SK-N-SH (cell line): ENCODE results near the gene CNBP. TPM values are rescaled to one million over a fixed set of nuclear protein-coding genes. Genes with fewer than 3 reads are reported as not detected.
"Not testable (repeated sequence)": the region's sequence is repeated elsewhere in the genome, so short reads cannot be mapped to it uniquely, and the experiment has no call there.

Experiments used
- CTCF ChIA-PET: fragments of 300-600, 350-600 bp; formaldehyde crosslinking; extraction: SDS; loops from one replicate; lab custom pipeline; 2021; lab: Yijun Ruan, JAX
- POLR2A ChIA-PET: fragments of 350-600 bp; sonication (Branson Sonifier 250); formaldehyde crosslinking; extraction: SDS; loops from one replicate; lab custom pipeline; 2020; ENCODE audit warnings: antibody characterized with exemption, inconsistent platforms; lab: Yijun Ruan, JAX
- DNase-seq: peaks from one replicate; pipeline ENCODE4 v3.0.0; 2012
- H2AFZ ChIP-seq: fragments of 200-600 bp; sonication (generic); 2 replicates; pipeline ENCODE4 v1.8.1; 2016; ENCODE audit warnings: antibody characterized with exemption, mild to moderate bottlenecking, low read depth
- H3F3A ChIP-seq: fragments of 200-600 bp; sonication (generic); replicated peaks from 2 replicates; pipeline ENCODE3; 2016; ENCODE audit warnings: antibody characterized with exemption, mild to moderate bottlenecking; ENCODE audit not compliant: insufficient read depth
- H3K27ac ChIP-seq, 2 experiments: fragments of 200-500 bp in 1 of 2; fragments of 200-600 bp in 1 of 2; sonication (Bioruptor generic) in 1 of 2; sonication (generic), shearing (Covaris generic) in 1 of 2; 2 replicates each; pipeline versions ENCODE4 v1.5.1 to v1.6.1; 2014 to 2016; ENCODE audit warnings: low read depth in 2 of 2, inconsistent platforms in 1 of 2, low read length in 1 of 2, mild to moderate bottlenecking in 1 of 2, mixed read lengths in 1 of 2
- H3K27me3 ChIP-seq: fragments of 200-600 bp; sonication (generic), shearing (Covaris generic); 2 replicates; pipeline ENCODE4 v1.6.1; 2016; ENCODE audit warnings: mixed run types; ENCODE audit not compliant: insufficient read depth
- H3K36me3 ChIP-seq, 2 experiments: fragments of 200-500 bp in 1 of 2; fragments of 200-600 bp in 1 of 2; sonication (Bioruptor generic) in 1 of 2; sonication (generic) in 1 of 2; replicated peaks in 1 of 2; 2 replicates each; pipeline versions ENCODE3 to v1.5.1; 2014 to 2016; ENCODE audit warnings: low read length in 1 of 2, mild to moderate bottlenecking in 1 of 2; ENCODE audit not compliant: insufficient read depth in 2 of 2, control insufficient read depth in 1 of 2
- H3K4me1 ChIP-seq, 2 experiments: fragments of 200-500 bp in 1 of 2; fragments of 200-600 bp in 1 of 2; sonication (Bioruptor generic) in 1 of 2; sonication (generic), shearing (Covaris generic) in 1 of 2; 2 replicates each; pipeline versions ENCODE4 v1.5.1 to v1.6.1; 2014 to 2016; ENCODE audit warnings: low read depth in 1 of 2, low read length in 1 of 2, mixed run types in 1 of 2; ENCODE audit not compliant: insufficient read depth in 2 of 2, control insufficient read depth in 1 of 2
- H3K4me2 ChIP-seq: fragments of 200-600 bp; sonication (generic), shearing (Covaris generic); 2 replicates; pipeline ENCODE4 v1.6.1; 2017; ENCODE audit warnings: mixed run types
- H3K4me3 ChIP-seq, 2 experiments: fragments of 200-500 bp in 1 of 2; fragments of 200-600 bp in 1 of 2; sonication (Bioruptor generic) in 1 of 2; sonication (generic), shearing (Covaris generic) in 1 of 2; 2 replicates each; pipeline versions ENCODE4 v1.5.1 to v1.8.1; 2014 to 2016; ENCODE audit warnings: low read depth in 2 of 2, inconsistent platforms in 1 of 2, low read length in 1 of 2, mild to moderate bottlenecking in 1 of 2, mixed read lengths in 1 of 2, moderate library complexity in 1 of 2
- H3K79me2 ChIP-seq: fragments of 200-600 bp; sonication (generic); 2 replicates; pipeline ENCODE4 v1.8.1; 2017; ENCODE audit warnings: mild to moderate bottlenecking; ENCODE audit not compliant: insufficient read depth
- H3K9ac ChIP-seq: fragments of 200-600 bp; sonication (generic); 2 replicates; pipeline ENCODE4 v1.6.1; 2017; ENCODE audit warnings: mixed run types
- H3K9me2 ChIP-seq: fragments of 200-600 bp; sonication (generic); 2 replicates; pipeline ENCODE4 v1.6.1; 2017; ENCODE audit warnings: mixed run types
- H3K9me3 ChIP-seq: fragments of 200-600 bp; sonication (generic); 2 replicates; pipeline ENCODE4 v1.6.1; 2017; ENCODE audit warnings: mixed run types, mild to moderate bottlenecking, moderate library complexity
- H4K20me1 ChIP-seq: fragments of 200-600 bp; sonication (generic); 2 replicates; pipeline ENCODE4 v1.6.1; 2017; ENCODE audit warnings: mild to moderate bottlenecking, mixed run types; ENCODE audit not compliant: insufficient read depth
- EZH2phosphoT487 ChIP-seq: fragments of 200-600 bp; sonication (generic); IDR thresholded peaks from 2 replicates; pipeline ENCODE4 v1.6.1; 2017; ENCODE audit warnings: low read depth, mixed run types, mild to moderate bottlenecking, antibody characterized with exemption, moderate library complexity, borderline replicate concordance
- GABPA ChIP-seq: IDR thresholded peaks from 2 replicates; pipeline ENCODE4 v1.4.0; 2012; ENCODE audit warnings: low read depth, mild to moderate bottlenecking
- MEF2A ChIP-seq: IDR thresholded peaks from 2 replicates; pipeline ENCODE4 v1.4.0; 2012; ENCODE audit warnings: low read depth, borderline replicate concordance
- NRF1 ChIP-seq: IDR thresholded peaks from 2 replicates; pipeline ENCODE4 v1.6.1; 2012; ENCODE audit warnings: low read depth, mild to moderate bottlenecking, low read length
- RXRA ChIP-seq: IDR thresholded peaks from 2 replicates; pipeline ENCODE4 v1.4.0; 2012; ENCODE audit warnings: low read depth, mild to moderate bottlenecking, borderline replicate concordance
- SMC3 ChIP-seq: IDR thresholded peaks from 2 replicates; pipeline ENCODE4 v1.6.1; 2012; ENCODE audit warnings: low read depth, low read length, improper control_type of control experiment
- TAF1 ChIP-seq: IDR thresholded peaks from 2 replicates; pipeline ENCODE4 v1.6.1; 2012; ENCODE audit warnings: low read depth, mild to moderate bottlenecking, low read length, moderate library complexity, borderline replicate concordance
- TCF12 ChIP-seq: IDR thresholded peaks from 2 replicates; pipeline ENCODE4 v1.4.0; 2012
- WGBS: methylation state at CpG from one replicate; pipeline ENCODE4 v1.1.6; 2017; ENCODE audit warnings: low lambda C conversion rate; 5-methylcytosine and 5-hydroxymethylcytosine counted together
- polyA plus RNA-seq, 3 experiments: library from polyadenylated mRNA; depleted of rRNA; stranded (reverse); fragments of >200 nt; gene quantifications; 2 replicates each; pipeline ENCODE4 v1.2.3, GENCODE V29; 2012
- TF ChIP-seq, protein P1 (sequence below): IDR thresholded peaks from 2 replicates; pipeline ENCODE4 v1.6.1; 2012; ENCODE audit warnings: mild to moderate bottlenecking, low read depth, low read length, moderate library complexity
- TF ChIP-seq, protein P2 (sequence below): fragments of 150-350 bp; IDR thresholded peaks from 2 replicates; pipeline ENCODE4 v1.6.1; 2016; ENCODE audit warnings: mild to moderate bottlenecking, low read depth, low read length
- TF ChIP-seq, protein P3 (sequence below): IDR thresholded peaks from 2 replicates; pipeline ENCODE4 v1.4.0; 2012; ENCODE audit warnings: low read depth
- TF ChIP-seq, protein P4 (sequence below): fragments of 200-600 bp; sonication (generic); IDR thresholded peaks from 2 replicates; pipeline ENCODE4 v1.6.1; 2017; ENCODE audit warnings: antibody characterized with exemption, mild to moderate bottlenecking, moderate library complexity

The CNBP gene
- polyA plus RNA-seq, 1 of the 3 experiments (the other 2 are of a cell fraction) = 240 TPM

DNA sequence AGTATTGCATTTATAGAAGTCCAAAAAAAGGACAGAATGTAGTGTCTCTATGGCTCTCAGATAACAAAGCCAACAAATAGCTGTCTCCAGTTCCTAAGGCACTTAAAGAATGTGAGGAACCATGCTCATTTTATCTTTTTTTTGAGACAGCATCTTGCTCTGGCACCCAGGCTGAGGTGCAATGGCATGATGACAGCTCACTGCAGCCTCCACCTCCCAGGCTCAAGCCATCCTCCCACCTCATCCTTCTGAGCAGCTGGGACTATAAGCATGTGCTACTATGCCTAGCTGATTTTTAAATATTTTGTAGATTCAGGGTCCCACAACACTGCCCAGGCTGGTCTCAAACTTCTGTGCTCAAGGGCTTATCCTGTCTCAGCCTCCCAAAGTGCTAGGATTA, 38.9 kb downstream of the CNBP start:
- H2AFZ ChIP-seq = no peak overlapping the region
- ChIA-PET CTCF (interaction anchor here (1.1 to 2.9 kb wide), 3 partner anchors 12 to 101 kb away, joined by 3 to 11 read pairs (median 10); no protein-coding TSS in a partner anchor), POLR2A (interaction anchor here (0.7 kb wide), 1 partner anchor 31 kb away, joined by 3 read pairs; no protein-coding TSS in a partner anchor)
- H4K20me1 ChIP-seq = no peaks in the 10 kb centered on the region
- no peak overlapping the region for H3K9ac ChIP-seq
- no peaks in the 10 kb centered on the region for H3K9me2 ChIP-seq
- no peaks in the 10 kb centered on the region for H3K4me1 ChIP-seq
- H3F3A ChIP-seq = no peaks in the 10 kb centered on the region
- H3K4me2 ChIP-seq = no peak overlapping the region
- no peak overlapping the region for H3K4me3 ChIP-seq
- DNase-seq = no peak
- TF ChIP-seq RXRA = no peak
- TF ChIP-seq EZH2phosphoT487 = no peak
- TF ChIP-seq, protein P1, sequence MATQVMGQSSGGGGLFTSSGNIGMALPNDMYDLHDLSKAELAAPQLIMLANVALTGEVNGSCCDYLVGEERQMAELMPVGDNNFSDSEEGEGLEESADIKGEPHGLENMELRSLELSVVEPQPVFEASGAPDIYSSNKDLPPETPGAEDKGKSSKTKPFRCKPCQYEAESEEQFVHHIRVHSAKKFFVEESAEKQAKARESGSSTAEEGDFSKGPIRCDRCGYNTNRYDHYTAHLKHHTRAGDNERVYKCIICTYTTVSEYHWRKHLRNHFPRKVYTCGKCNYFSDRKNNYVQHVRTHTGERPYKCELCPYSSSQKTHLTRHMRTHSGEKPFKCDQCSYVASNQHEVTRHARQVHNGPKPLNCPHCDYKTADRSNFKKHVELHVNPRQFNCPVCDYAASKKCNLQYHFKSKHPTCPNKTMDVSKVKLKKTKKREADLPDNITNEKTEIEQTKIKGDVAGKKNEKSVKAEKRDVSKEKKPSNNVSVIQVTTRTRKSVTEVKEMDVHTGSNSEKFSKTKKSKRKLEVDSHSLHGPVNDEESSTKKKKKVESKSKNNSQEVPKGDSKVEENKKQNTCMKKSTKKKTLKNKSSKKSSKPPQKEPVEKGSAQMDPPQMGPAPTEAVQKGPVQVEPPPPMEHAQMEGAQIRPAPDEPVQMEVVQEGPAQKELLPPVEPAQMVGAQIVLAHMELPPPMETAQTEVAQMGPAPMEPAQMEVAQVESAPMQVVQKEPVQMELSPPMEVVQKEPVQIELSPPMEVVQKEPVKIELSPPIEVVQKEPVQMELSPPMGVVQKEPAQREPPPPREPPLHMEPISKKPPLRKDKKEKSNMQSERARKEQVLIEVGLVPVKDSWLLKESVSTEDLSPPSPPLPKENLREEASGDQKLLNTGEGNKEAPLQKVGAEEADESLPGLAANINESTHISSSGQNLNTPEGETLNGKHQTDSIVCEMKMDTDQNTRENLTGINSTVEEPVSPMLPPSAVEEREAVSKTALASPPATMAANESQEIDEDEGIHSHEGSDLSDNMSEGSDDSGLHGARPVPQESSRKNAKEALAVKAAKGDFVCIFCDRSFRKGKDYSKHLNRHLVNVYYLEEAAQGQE = no peak
- TF ChIP-seq, protein P2, sequence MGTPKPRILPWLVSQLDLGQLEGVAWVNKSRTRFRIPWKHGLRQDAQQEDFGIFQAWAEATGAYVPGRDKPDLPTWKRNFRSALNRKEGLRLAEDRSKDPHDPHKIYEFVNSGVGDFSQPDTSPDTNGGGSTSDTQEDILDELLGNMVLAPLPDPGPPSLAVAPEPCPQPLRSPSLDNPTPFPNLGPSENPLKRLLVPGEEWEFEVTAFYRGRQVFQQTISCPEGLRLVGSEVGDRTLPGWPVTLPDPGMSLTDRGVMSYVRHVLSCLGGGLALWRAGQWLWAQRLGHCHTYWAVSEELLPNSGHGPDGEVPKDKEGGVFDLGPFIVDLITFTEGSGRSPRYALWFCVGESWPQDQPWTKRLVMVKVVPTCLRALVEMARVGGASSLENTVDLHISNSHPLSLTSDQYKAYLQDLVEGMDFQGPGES = no peak
- no peak for TF ChIP-seq MEF2A
- TF ChIP-seq, protein P3, sequence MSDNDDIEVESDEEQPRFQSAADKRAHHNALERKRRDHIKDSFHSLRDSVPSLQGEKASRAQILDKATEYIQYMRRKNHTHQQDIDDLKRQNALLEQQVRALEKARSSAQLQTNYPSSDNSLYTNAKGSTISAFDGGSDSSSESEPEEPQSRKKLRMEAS = no peak
- no peak for TF ChIP-seq NRF1
- TF ChIP-seq TAF1 = no peak
- no peak for TF ChIP-seq TCF12
- TF ChIP-seq GABPA = no peak
- TF ChIP-seq, protein P4, sequence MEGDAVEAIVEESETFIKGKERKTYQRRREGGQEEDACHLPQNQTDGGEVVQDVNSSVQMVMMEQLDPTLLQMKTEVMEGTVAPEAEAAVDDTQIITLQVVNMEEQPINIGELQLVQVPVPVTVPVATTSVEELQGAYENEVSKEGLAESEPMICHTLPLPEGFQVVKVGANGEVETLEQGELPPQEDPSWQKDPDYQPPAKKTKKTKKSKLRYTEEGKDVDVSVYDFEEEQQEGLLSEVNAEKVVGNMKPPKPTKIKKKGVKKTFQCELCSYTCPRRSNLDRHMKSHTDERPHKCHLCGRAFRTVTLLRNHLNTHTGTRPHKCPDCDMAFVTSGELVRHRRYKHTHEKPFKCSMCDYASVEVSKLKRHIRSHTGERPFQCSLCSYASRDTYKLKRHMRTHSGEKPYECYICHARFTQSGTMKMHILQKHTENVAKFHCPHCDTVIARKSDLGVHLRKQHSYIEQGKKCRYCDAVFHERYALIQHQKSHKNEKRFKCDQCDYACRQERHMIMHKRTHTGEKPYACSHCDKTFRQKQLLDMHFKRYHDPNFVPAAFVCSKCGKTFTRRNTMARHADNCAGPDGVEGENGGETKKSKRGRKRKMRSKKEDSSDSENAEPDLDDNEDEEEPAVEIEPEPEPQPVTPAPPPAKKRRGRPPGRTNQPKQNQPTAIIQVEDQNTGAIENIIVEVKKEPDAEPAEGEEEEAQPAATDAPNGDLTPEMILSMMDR = no peak
- no peak for TF ChIP-seq SMC3
- H3K27ac ChIP-seq = no peak overlapping the region
- no peaks in the 10 kb centered on the region for H3K27me3 ChIP-seq
- H3K79me2 ChIP-seq = no peaks in the 10 kb centered on the region
- H3K9me3 ChIP-seq = no peaks in the 10 kb centered on the region
- peaks cover 22 to 48% of the 10 kb centered on the region in 2 experiments for H3K36me3 ChIP-seq

DNA sequence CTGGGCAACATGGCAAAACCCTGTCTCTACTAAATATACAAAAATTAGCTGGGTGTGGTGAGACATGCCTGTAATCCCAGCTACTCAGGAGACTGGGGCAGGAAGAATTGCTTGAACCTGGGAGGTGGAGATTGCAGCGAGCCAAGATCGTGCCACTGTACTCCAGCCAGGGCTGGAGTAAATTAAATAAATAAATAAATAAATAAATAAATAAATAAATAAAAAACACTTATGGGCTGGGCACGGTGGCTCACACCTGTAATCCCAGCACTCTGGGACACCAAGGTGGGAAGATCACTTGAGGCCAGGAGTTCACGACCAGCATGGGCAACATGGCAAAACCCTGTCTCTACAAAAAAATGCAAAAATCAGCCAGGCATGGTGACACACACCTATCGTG, 42.7 kb downstream of the CNBP start:
- H4K20me1 ChIP-seq, H3K4me1 ChIP-seq, H3K79me2 ChIP-seq, DNase-seq, H2AFZ ChIP-seq, H3K9ac ChIP-seq, H3K4me3 ChIP-seq, H3K27me3 ChIP-seq, H3F3A ChIP-seq, H3K27ac ChIP-seq, H3K4me2 ChIP-seq, H3K9me2 ChIP-seq, CTCF ChIA-PET, POLR2A ChIA-PET, H3K9me3 ChIP-seq: not testable (repeated sequence)
- 85% methylated on average over 5 of the region's 5 CpGs for WGBS
- peaks cover 19 to 50% of the 10 kb centered on the region in 2 experiments for H3K36me3 ChIP-seq
